GM04503 (cell line): ENCODE measurements around the gene ATRAID.
A peak's percentile ranks its signal among the peaks of the same experiment; 100 is the strongest.

Experiments used
- DNase-seq: peaks from one replicate; pipeline ENCODE4 v3.0.0-alpha.2; 2012; ENCODE audit warnings: low read depth

Gene ATRAID

GRCh38 chr2:27250652-27251379 is 39.0 kb downstream of the ATRAID start:
- DNase-seq = no peak

- no peak for DNase-seq
Observed at GRCh38 chr2:27251766-27252165, 39.9 kb downstream of the ATRAID start.

- DNase-seq = no peak
Observed at GRCh38 chr2:27255187-27255586, 43.3 kb downstream of the ATRAID start.

GRCh38 chr2:27255660-27256059 is 43.8 kb downstream of the ATRAID start:
- peak; percentile 11 for DNase-seq

GRCh38 chr2:27256855-27257454 is 45.1 kb downstream of the ATRAID start:
- no peak for DNase-seq

GRCh38 chr2:27258051-27258450 is 46.2 kb downstream of the ATRAID start:
- no peak for DNase-seq

GRCh38 chr2:27261241-27261925 is 49.5 kb downstream of the ATRAID start:
- DNase-seq = no peak

- no peak for DNase-seq
Observed at GRCh38 chr2:27261926-27262298, 50.1 kb downstream of the ATRAID start.

GRCh38 chr2:27262379-27263286 is 50.8 kb downstream of the ATRAID start, which contains the start of gene SLC30A3:
TSS of gene SLC30A3 (minus strand) at chr2:27263047. CDS start at chr2:27262906, 141 bp downstream.
- DNase-seq = no peak

- DNase-seq = no peak
Observed at GRCh38 chr2:27263287-27264252, 51.7 kb downstream of the ATRAID start.

GRCh38 chr2:27264253-27264752 is 52.5 kb downstream of the ATRAID start:
- no peak for DNase-seq

- DNase-seq = no peak
Observed at GRCh38 chr2:27264753-27265535, 53.1 kb downstream of the ATRAID start.

- no peak for DNase-seq
Observed at GRCh38 chr2:27265536-27265870, 53.7 kb downstream of the ATRAID start.
